Activated CD8-positive, alpha-beta memory T cell treated with anti-CD3 and anti-CD28 coated beads, Interleukin-2, amount 50 U/mL, for 1 hour (primary cell): ENCODE results near the gene DENND5B.
"Not testable (repeated sequence)": the region's sequence is repeated elsewhere in the genome, so short reads cannot be mapped to it uniquely, and the experiment has no call there.

Source experiments
- DNase-seq: peaks from one replicate; pipeline ENCODE4 v3.0.0-alpha.2; 2020; ENCODE audit errors: extremely low read depth

DENND5B gene

GRCh38 chr12:31557707-31558106 lies 33.2 kb downstream of the DENND5B start:
- no peak for DNase-seq

- not testable (repeated sequence) for DNase-seq
These were observed 35.5 kb downstream of the DENND5B start for GRCh38 chr12:31555466-31555865.

DNA sequence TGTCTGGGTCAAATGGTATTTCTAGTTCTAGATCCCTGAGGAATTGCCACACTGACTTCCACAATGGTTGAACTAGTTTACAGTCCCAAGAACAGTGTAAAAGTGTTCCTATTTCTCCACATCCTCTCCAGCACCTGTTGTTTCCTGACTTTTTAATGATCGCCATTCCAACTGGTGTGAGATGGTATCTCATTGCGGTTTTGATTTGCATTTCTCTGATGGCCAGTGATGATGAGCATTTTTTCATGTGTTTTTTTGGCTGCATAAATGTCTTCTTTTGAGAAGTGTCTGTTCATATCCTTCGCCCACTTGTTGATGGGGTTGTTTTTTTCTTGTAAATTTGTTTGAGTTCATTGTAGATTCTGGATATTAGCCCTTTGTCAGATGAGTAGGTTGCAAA lies 40.3 kb downstream of the DENND5B start:
- not testable (repeated sequence) for DNase-seq

- no peak for DNase-seq
These were observed 54.3 kb downstream of the DENND5B start for GRCh38 chr12:31536672-31537071.

GRCh38 chr12:31533470-31533869 lies 57.5 kb downstream of the DENND5B start:
- DNase-seq: no peak

- DNase-seq: no peak
These were observed 59.0 kb downstream of the DENND5B start for GRCh38 chr12:31531893-31532292.

DNA sequence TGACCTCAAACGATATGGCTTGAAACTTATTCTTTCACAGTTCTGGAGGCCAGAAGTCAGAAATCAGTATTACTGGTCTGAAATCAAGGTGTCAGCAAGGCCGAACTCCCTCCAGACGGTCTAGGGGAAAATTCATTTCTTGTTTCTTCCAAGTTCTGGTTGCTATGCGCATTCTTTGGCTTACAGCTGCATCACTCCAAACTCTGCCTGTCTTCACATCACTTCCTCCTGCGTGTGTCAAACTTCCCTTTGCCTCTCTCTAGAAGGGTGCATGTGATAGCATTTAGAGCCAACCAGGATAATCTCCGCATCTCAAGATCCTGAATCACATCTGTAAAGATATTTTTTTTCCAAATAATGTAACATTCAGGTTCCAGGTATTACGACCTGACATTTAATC lies 62.8 kb downstream of the DENND5B start:
- DNase-seq: no peak

DNA sequence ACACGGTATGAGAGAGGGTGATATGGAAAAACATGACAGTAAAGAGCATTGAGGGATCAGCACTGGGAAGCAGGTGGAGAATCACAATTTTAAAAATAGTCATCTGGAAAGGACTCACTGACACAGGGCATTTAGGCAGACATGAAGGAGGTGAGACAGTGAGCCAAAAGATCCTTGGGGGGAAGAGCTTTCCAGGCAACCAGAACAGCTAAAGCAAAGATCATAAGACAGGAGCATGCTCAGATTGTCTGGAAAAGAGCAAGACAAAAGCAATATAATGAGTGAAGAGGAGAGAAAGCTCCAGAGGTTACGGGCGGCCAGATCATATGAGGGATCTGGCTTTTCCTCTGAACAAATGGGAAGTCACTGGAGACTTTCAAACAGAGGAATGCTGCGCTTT lies 63.9 kb downstream of the DENND5B start:
- no peak for DNase-seq

DNA sequence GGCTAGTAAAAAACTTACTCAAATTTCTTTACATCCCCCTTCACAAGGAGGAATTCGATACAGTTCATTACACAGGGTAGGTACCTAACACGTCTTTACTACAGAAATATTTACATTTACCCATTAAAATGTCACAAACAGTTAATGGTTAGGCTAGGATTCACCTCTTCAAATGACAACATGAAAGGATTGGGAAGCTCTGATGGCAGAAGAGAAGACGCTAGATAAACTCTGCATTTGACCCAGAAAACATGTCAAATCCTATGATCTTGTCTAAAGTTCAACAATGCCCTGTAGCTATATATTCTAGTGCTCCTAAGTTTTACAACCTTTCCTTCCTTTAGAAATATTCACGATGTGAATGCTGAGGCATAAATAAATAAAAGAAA lies 64.8 kb downstream of the DENND5B start:
- no peak for DNase-seq

- DNase-seq: no peak
These were observed 65.3 kb downstream of the DENND5B start for GRCh38 chr12:31525496-31526157.

- no peak for DNase-seq
These were observed 66.0 kb downstream of the DENND5B start for GRCh38 chr12:31524791-31525495.

DNA sequence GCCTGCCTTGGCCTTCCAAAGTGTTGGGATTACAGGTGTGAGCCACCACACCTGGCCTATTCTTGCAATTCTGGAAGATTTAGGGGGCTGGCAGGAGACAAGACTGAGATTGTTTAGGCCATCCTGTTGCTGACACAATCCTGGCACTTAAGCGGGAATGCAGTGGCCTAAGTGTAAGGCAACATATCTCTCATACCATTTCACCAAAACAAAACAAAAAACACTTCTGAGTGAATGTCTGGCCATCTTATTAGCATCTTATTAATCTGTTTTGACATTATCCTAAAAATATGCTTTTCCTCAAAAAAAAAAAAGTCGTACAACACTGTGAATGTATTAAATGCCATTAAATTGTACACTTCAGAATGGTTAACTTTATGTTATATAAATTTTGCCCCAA lies 67.6 kb downstream of the DENND5B start:
- DNase-seq: no peak

DNA sequence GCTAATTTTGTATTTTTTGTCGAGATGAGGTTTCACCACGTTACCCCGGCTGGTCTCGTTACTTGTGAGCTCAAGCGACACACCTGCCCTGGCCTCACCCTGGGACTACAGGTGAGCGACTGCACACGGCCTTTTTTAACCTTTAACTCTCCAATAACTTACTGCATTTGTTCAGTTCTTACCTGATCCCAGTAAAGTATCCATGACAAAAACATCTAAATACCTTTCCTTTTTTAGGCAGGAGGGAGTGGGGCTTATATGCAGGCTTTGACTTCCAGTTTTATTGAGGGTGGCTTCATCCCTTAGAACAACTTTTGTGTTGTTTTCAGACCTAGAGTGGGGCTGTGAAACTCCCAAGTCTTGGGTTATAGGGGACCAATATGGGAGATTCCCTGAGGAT lies 68.3 kb downstream of the DENND5B start:
- no peak for DNase-seq

- no peak for DNase-seq
These were observed 69.0 kb downstream of the DENND5B start for GRCh38 chr12:31521964-31522363.

GRCh38 chr12:31519511-31519910 lies 71.4 kb downstream of the DENND5B start:
- no peak for DNase-seq

DNA sequence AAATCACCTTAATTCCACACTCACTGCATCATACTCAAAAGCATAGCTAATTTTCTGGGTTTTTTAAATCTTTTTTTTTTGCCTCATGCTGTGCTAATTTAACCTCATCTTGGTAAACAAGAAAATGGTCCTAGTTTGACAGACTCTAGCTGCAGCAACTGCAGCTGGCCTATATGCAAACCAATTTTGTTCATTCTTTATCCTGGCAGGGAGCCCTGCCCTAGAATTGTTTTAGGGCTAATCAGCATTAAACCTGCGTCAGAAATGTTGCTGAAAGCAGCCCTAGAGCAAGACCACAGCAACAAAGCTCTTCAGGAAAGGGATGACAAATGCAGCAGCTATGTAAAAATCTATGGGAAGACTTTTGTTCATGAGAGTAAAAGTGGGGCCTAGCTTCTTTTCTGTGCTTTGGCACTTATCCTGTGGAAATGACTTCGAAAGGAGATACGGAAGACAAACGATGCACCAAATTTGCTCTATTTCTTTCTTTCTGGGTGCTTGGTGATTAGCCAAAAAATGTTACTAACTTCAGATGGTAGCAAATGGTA lies 72.2 kb downstream of the DENND5B start:
- no peak for DNase-seq

GRCh38 chr12:31517994-31518393 lies 72.9 kb downstream of the DENND5B start:
- no peak for DNase-seq

- no peak for DNase-seq
These were observed 74.2 kb downstream of the DENND5B start for GRCh38 chr12:31516702-31517101.

- no peak for DNase-seq
These were observed 76.0 kb downstream of the DENND5B start for GRCh38 chr12:31514912-31515311.

DNA sequence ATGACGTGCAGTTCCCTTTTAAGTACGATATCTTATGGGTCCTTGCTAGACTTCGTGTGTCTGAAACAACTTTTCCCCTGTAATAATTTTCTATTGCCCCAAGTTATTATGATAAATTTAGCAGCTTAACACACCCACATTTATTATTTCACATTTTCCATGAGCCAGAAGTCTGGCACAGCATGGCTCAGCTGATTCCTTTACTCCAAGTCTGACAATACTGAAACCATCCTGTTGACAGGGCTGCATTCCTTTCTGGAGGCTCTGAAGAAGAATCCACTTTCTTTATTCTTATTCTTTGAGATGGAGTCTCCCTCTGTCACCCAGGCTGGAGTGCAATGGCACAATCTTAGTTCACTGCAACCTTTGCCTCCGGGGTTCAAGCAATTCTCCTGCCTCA lies 80.9 kb downstream of the DENND5B start:
- DNase-seq: no peak

GRCh38 chr12:31508436-31509150 lies 82.3 kb downstream of the DENND5B start:
- DNase-seq: no peak

DNA sequence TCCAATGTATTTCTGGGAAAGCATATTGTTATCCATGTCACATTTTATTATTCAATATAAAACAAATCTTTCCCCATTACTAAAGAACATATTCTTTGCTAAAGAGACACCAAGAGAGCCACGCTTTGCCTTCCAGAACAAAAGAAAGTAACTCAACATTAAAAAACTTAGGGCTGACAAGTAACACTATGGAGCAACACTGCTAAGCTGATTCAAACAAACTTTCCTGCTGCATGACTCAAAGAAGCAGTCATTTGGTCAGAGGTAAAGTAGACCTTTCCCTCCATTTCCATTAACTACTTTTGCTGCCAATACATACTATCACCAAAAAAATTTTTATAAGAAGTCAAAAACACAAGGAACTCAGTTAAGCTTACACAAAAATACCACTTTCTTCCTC lies 83.0 kb downstream of the DENND5B start:
- DNase-seq: no peak
